ENCODE measurements around the gene SDF4.

Gene SDF4

GRCh38 chr1:1167841-1168450 lies 63.9 kb downstream of the SDF4 start:
- Histone ChIP-seq H3K27me3 (ENCODE audit: insufficient read depth, low read depth, severe bottlenecking) (no peaks in the 10 kb centered on the region), H3K4me3 (ENCODE audit: low read depth, low read length) (no peak overlapping the region), H3K36me3 (no peaks in the 10 kb centered on the region), H3K9me3 (ENCODE audit: severe bottlenecking) (no peaks in the 10 kb centered on the region), H3K27ac (no peak overlapping the region)
- no peak for TF ChIP-seq CTCF (IDR thresholded peaks at IDR 0.05; ENCODE audit: low read depth, low read length)
- no peak for DNase-seq

GRCh38 chr1:1167398-1167821 lies 64.4 kb downstream of the SDF4 start:
- Histone ChIP-seq H3K27ac (no peak overlapping the region), H3K36me3 (no peaks in the 10 kb centered on the region), H3K27me3 (ENCODE audit: insufficient read depth, low read depth, severe bottlenecking) (no peaks in the 10 kb centered on the region), H3K9me3 (ENCODE audit: severe bottlenecking) (no peaks in the 10 kb centered on the region), H3K4me3 (ENCODE audit: low read depth, low read length) (no peak overlapping the region)
- no peak for DNase-seq
- TF ChIP-seq CTCF (IDR thresholded peaks at IDR 0.05; ENCODE audit: low read depth, low read length): no peak
